ENCODE data around the gene ONECUT3. TPM values are rescaled to one million over a fixed set of nuclear protein-coding genes. Genes with fewer than 3 reads are reported as not detected.

The ONECUT3 gene
- total RNA-seq, 3 donors from 2014 or later, result not detected

- peaks cover 0 to 4% of the 10 kb centered on the region in 2 donors for H3K4me1 ChIP-seq
- no peak overlapping the region for H3K4me3 ChIP-seq
- H3K9me3 ChIP-seq, result no peaks in the 10 kb centered on the region
- intact Hi-C loops (cut with DNase I; ENCODE audit: low total_unique reads), result no loop called here
- H3K27me3 ChIP-seq, result no peaks in the 10 kb centered on the region
- no peak for TF ChIP-seq POLR2AphosphoS5 (IDR thresholded peaks at IDR 0.05)
- no peak for TF ChIP-seq CTCF (IDR thresholded peaks at IDR 0.05)
- no peak for TF ChIP-seq POLR2A (IDR thresholded peaks at IDR 0.05)
- no peak for DNase-seq (ENCODE audit: low spot score in 2 of 2)
- H3K27ac ChIP-seq, result no peak overlapping the region
- H3K36me3 ChIP-seq, result no peaks in the 10 kb centered on the region
Measured at GRCh38 chr19:1827566-1828278, 74.4 kb downstream of the ONECUT3 start.

GRCh38 chr19:1828279-1829238 is 75.3 kb downstream of the ONECUT3 start:
- DNase-seq (ENCODE audit: low spot score in 2 of 2), result no peak
- Histone ChIP-seq H3K36me3 (no peaks in the 10 kb centered on the region), H3K4me3 (no peak overlapping the region), H3K4me1 (peaks cover 0 to 5% of the 10 kb centered on the region in 2 donors), H3K9me3 (no peaks in the 10 kb centered on the region), H3K27ac (no peak overlapping the region), H3K27me3 (no peaks in the 10 kb centered on the region)
- intact Hi-C loops (cut with DNase I; ENCODE audit: low total_unique reads), result no loop called here
- TF ChIP-seq POLR2A (IDR thresholded peaks at IDR 0.05) (no peak), CTCF (IDR thresholded peaks at IDR 0.05) (no peak), POLR2AphosphoS5 (IDR thresholded peaks at IDR 0.05) (no peak)

- DNase-seq (ENCODE audit: low spot score in 2 of 2), result no peak
- no peak overlapping the region for H3K27ac ChIP-seq
- intact Hi-C loops (cut with DNase I; ENCODE audit: low total_unique reads), result no loop called here
- TF ChIP-seq CTCF (IDR thresholded peaks at IDR 0.05) (no peak), POLR2AphosphoS5 (IDR thresholded peaks at IDR 0.05) (no peak), POLR2A (IDR thresholded peaks at IDR 0.05) (no peak)
- H3K4me3 ChIP-seq, result no peak overlapping the region
- no peaks in the 10 kb centered on the region for H3K27me3 ChIP-seq
- H3K36me3 ChIP-seq, result no peaks in the 10 kb centered on the region
- H3K4me1 ChIP-seq, result peaks cover 0 to 8% of the 10 kb centered on the region in 2 donors
- no peaks in the 10 kb centered on the region for H3K9me3 ChIP-seq
Measured at GRCh38 chr19:1829958-1830357, 76.7 kb downstream of the ONECUT3 start.

- intact Hi-C loops (cut with DNase I; ENCODE audit: low total_unique reads), result no loop called here
- TF ChIP-seq POLR2A (IDR thresholded peaks at IDR 0.05) (no peak), CTCF (IDR thresholded peaks at IDR 0.05) (no peak), POLR2AphosphoS5 (IDR thresholded peaks at IDR 0.05) (no peak)
- Histone ChIP-seq H3K27me3 (no peaks in the 10 kb centered on the region), H3K4me3 (no peak overlapping the region), H3K4me1 (peaks cover 0 to 8% of the 10 kb centered on the region in 2 donors), H3K27ac (no peak overlapping the region), H3K9me3 (no peaks in the 10 kb centered on the region), H3K36me3 (no peaks in the 10 kb centered on the region)
- no peak for DNase-seq (ENCODE audit: low spot score in 2 of 2)
Measured at GRCh38 chr19:1830568-1830967, 77.3 kb downstream of the ONECUT3 start.

Other genes with a start within 250 kb of the ONECUT3 start
- gene ADAMTSL5, start 240.5 kb upstream of the ONECUT3 start, total RNA-seq, result 1 to 10 TPM; 1.3 to 3.5 (median 2.1) TPM
- gene PLK5, start 229.4 kb upstream of the ONECUT3 start, total RNA-seq, result under 1 TPM in 2 of 3 donors, not detected in 1; 0.44 to 0.98 TPM
- 10 to 100 TPM; 12.5 to 14.3 (median 12.6) TPM for gene MEX3D, start 185.2 kb upstream of the ONECUT3 start, total RNA-seq
- gene MBD3, start 160.6 kb upstream of the ONECUT3 start, total RNA-seq, result 10 to 100 TPM; 51.8 to 71.3 (median 70.8) TPM
- gene UQCR11, start 148.0 kb upstream of the ONECUT3 start, total RNA-seq, result 100 to 1,000 TPM in 1 of 3 donors, 10 to 100 TPM in 2; 59.6 to 117 (median 63.4) TPM
- gene TCF3, start 100.9 kb upstream of the ONECUT3 start, total RNA-seq, result 10 to 100 TPM; 38.6 to 45.3 (median 42.3) TPM
- 1 to 10 TPM in 2 of 3 donors, under 1 TPM in 1; 0.66 to 1.4 (median 1.0) TPM for gene ATP8B3, start 58.8 kb downstream of the ONECUT3 start, total RNA-seq
- gene REXO1, start 95.0 kb downstream of the ONECUT3 start, total RNA-seq, result 10 to 100 TPM; 10.4 to 25.2 (median 19.7) TPM
- gene KLF16, start 110.1 kb downstream of the ONECUT3 start, total RNA-seq, result 1 to 10 TPM; 2.9 to 4.6 (median 4.1) TPM
- 10 to 100 TPM; 62.4 to 81.3 (median 76.0) TPM for gene ABHD17A, start 132.0 kb downstream of the ONECUT3 start, total RNA-seq
- gene ADAT3, start 151.9 kb downstream of the ONECUT3 start, total RNA-seq, result 1 to 10 TPM; 1.1 to 5.4 (median 4.9) TPM
- 10 to 100 TPM; 41.4 to 66.6 (median 44.6) TPM for gene SCAMP4, start 151.9 kb downstream of the ONECUT3 start, total RNA-seq
- gene CSNK1G2, start 187.7 kb downstream of the ONECUT3 start, total RNA-seq, result 10 to 100 TPM; 31.5 to 76.7 (median 68.2) TPM

Measured in breast epithelium (tissue), 4 donors.